CD4-positive, alpha-beta T cell treated with Interleukin-4 for 4 hours (primary cell): ENCODE results near the gene PLEKHG1.
A peak's percentile ranks its signal among the peaks of the same experiment; 100 is the strongest.

Experiments used
- DNase-seq: peaks from one replicate; pipeline ENCODE4 v3.0.0-alpha.2; 2020

Gene PLEKHG1

GRCh38 chr6:150620763-150621162, 21.1 kb downstream of the PLEKHG1 start:
- DNase-seq: no peak

- no peak for DNase-seq
Observed at GRCh38 chr6:150622476-150622875, 22.8 kb downstream of the PLEKHG1 start.

GRCh38 chr6:150622941-150623874, 23.5 kb downstream of the PLEKHG1 start:
- peak; percentile 38 for DNase-seq

- no peak for DNase-seq
Observed at GRCh38 chr6:150624191-150624590, 24.5 kb downstream of the PLEKHG1 start.

- DNase-seq: no peak
Observed at GRCh38 chr6:150625927-150626326, 26.2 kb downstream of the PLEKHG1 start.

- no peak for DNase-seq
Observed at GRCh38 chr6:150627154-150627553, 27.5 kb downstream of the PLEKHG1 start.

GRCh38 chr6:150627585-150628025, 27.9 kb downstream of the PLEKHG1 start:
- DNase-seq: no peak

GRCh38 chr6:150628908-150629307, 29.2 kb downstream of the PLEKHG1 start:
- DNase-seq: no peak

GRCh38 chr6:150631283-150631983, 31.7 kb downstream of the PLEKHG1 start:
- no peak for DNase-seq

GRCh38 chr6:150631984-150632642, 32.4 kb downstream of the PLEKHG1 start:
- no peak for DNase-seq

GRCh38 chr6:150632785-150633485, 33.2 kb downstream of the PLEKHG1 start:
- peak; percentile 46 for DNase-seq

- DNase-seq: no peak
Observed at GRCh38 chr6:150633486-150633834, 33.8 kb downstream of the PLEKHG1 start.

GRCh38 chr6:150634176-150634963, 34.7 kb downstream of the PLEKHG1 start:
- no peak for DNase-seq

- no peak for DNase-seq
Observed at GRCh38 chr6:150634964-150635292, 35.2 kb downstream of the PLEKHG1 start.

- no peak for DNase-seq
Observed at GRCh38 chr6:150635906-150636514, 36.3 kb downstream of the PLEKHG1 start.

- DNase-seq: no peak
Observed at GRCh38 chr6:150636808-150637207, 37.1 kb downstream of the PLEKHG1 start.

- no peak for DNase-seq
Observed at GRCh38 chr6:150637266-150637665, 37.6 kb downstream of the PLEKHG1 start.

GRCh38 chr6:150638267-150638666, 38.6 kb downstream of the PLEKHG1 start:
- no peak for DNase-seq

- DNase-seq: no peak
Observed at GRCh38 chr6:150638765-150639164, 39.1 kb downstream of the PLEKHG1 start.

- no peak for DNase-seq
Observed at GRCh38 chr6:150639823-150640331, 40.2 kb downstream of the PLEKHG1 start.

GRCh38 chr6:150640556-150641209, 41.0 kb downstream of the PLEKHG1 start:
- no peak for DNase-seq
